Stimulated activated naive CD8-positive, alpha-beta T cell treated with anti-CD3 and anti-CD28 coated beads, Interleukin-15, amount 100 ng/mL, for 72 hours (primary cell): ENCODE data around the gene SEMA4A.

Source experiments
- ATAC-seq: fragments of 150-1000 bp; cut with Tn5 transposase; 2 replicates; pipeline ENCODE4 v1.10.0; 2021; ENCODE audit warnings: mild to moderate bottlenecking, moderate library complexity
- DNase-seq, 2 donors: peaks; one replicate each; pipeline ENCODE4 v3.0.0; 2021 to 2022
- H3K27ac Mint-ChIP-seq, 2 donors: one replicate each; pipeline ENCODE4 v1.8.0; 2022; ENCODE audit warnings: mild to moderate bottlenecking in 2 of 2, mixed read lengths in 2 of 2, moderate library complexity in 2 of 2
- H3K27me3 Mint-ChIP-seq: one replicate; pipeline ENCODE4 v1.8.0; 2022; ENCODE audit warnings: mixed read lengths
- H3K4me1 Mint-ChIP-seq: one replicate; pipeline ENCODE4 v1.8.0; 2022; ENCODE audit warnings: mild to moderate bottlenecking, mixed read lengths
- H3K4me3 Mint-ChIP-seq, 2 donors: one replicate each; pipeline ENCODE4 v1.8.0; 2022; ENCODE audit warnings: mild to moderate bottlenecking in 2 of 2, mixed read lengths in 2 of 2, moderate library complexity in 1 of 2
- H3K9me3 Mint-ChIP-seq, 2 donors: one replicate each; pipeline ENCODE4 v1.8.0; 2022; ENCODE audit warnings: mixed read lengths in 2 of 2

SEMA4A gene

DNA sequence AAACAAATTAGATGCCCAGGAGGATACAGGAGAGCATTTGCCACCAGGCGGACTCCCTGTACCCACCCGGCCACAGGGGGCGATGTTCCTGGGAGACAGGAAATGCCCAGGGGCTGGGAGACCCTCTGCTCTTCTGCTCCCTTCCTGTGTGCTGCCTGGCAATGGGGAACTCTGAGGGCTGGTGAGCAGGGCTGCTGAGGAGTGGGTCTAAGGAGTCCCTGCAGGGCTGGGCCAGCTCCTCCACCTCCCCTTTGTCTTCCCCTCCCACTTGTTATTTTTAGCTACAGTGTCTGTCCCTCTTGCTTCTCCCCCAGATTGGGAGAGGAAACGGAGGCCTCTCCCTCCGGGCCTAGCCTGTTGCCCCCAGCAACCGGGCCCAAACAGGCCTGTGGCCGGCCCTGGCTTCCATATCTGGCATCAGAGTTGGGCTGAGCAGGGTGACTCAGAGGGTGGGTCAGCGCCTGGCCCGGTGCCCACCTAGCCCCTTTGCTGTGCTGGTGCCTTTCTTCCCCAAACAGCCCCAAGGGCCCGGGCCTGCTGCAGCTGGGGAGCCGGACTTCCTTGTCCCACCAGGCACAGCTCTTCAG is 27.2 kb upstream of the SEMA4A start:
- peak overlapping the region; percentile 58 to 69 for H3K4me3 Mint-ChIP-seq
- no peaks in the 10 kb centered on the region for H3K9me3 Mint-ChIP-seq
- peak overlapping the region; percentile 67 to 98 for H3K27ac Mint-ChIP-seq
- DNase-seq (peak; percentile 61 to 77), ATAC-seq (peak; percentile 37)
- H3K4me1 Mint-ChIP-seq, result peaks cover 84% of the 10 kb centered on the region
- peaks cover 34% of the 10 kb centered on the region for H3K27me3 Mint-ChIP-seq

DNA sequence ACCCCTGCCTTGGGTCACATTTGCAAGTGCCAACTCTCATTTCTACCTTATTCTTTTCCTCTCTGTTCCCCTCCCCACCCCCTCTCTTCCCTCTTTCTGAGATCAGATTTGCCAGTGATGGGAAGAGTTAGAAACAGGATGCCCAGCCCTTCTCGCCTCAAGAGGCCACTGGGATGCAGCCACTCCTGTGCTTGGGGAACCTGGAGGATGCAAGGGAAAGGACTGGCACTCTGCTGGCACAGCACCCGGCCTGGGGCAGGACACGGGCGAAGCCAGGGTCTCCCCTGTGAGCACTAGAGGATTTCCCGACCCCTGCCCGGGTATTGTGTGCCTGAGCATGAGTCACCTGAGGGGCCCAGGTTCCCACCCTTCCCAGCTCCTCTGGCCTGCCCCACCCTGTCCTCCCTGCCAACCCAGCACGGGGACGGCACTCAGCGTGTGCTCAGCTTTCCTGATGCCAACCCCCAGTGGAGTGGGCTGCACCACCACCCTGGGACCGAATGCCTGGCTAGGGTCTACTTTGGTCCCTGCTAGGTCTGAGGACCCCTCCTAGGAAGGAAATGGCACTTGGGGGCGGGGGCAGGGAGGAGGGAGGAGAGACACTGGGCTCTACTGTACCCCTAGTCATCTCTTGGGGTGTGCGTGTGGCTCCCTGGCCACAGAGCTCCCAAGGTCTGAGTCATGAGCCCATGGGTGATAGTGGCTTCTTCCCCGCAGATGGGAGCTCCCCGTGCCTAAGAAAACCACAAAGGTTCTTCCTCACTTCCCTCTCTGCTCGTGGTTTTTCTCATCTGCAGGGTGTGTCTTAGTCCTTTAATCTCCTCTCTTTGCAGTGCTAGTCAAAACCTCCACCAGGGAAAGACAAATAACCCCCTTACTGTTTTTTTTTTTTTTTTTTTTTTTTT is 26.5 kb upstream of the SEMA4A start:
- Mint-ChIP-seq H3K27me3 (peaks cover 34% of the 10 kb centered on the region), H3K27ac (peak overlapping the region; percentile 67 to 98), H3K4me3 (peak overlapping the region; percentile 58 to 69), H3K4me1 (peaks cover 84% of the 10 kb centered on the region), H3K9me3 (no peaks in the 10 kb centered on the region)
- ATAC-seq (peak; percentile 88), DNase-seq (peak; percentile 77 to 90)

DNA sequence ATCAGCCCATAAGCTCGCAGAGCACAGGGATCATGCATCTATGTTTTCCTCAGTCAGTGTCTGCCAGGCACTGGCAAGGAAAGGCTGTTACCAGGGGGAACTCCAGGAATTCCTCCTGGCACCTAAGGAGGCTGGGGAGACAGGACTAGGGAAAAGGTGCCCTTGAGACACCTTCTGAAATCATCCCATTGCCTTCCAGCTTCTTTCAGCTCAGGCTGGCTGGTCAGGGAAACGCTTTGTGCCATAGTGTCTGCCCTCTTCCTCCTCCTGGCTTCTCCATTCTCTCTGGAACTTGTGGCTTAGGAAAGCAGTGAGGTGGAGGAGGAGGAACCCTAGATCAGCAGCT is 25.1 kb upstream of the SEMA4A start:
- Mint-ChIP-seq H3K4me3 (peak overlapping the region in 1 of 2 donors; percentile 12), H3K4me1 (peaks cover 72% of the 10 kb centered on the region), H3K9me3 (no peaks in the 10 kb centered on the region), H3K27me3 (peaks cover 21% of the 10 kb centered on the region), H3K27ac (no peak overlapping the region)
- DNase-seq (no peak), ATAC-seq (no peak)

DNA sequence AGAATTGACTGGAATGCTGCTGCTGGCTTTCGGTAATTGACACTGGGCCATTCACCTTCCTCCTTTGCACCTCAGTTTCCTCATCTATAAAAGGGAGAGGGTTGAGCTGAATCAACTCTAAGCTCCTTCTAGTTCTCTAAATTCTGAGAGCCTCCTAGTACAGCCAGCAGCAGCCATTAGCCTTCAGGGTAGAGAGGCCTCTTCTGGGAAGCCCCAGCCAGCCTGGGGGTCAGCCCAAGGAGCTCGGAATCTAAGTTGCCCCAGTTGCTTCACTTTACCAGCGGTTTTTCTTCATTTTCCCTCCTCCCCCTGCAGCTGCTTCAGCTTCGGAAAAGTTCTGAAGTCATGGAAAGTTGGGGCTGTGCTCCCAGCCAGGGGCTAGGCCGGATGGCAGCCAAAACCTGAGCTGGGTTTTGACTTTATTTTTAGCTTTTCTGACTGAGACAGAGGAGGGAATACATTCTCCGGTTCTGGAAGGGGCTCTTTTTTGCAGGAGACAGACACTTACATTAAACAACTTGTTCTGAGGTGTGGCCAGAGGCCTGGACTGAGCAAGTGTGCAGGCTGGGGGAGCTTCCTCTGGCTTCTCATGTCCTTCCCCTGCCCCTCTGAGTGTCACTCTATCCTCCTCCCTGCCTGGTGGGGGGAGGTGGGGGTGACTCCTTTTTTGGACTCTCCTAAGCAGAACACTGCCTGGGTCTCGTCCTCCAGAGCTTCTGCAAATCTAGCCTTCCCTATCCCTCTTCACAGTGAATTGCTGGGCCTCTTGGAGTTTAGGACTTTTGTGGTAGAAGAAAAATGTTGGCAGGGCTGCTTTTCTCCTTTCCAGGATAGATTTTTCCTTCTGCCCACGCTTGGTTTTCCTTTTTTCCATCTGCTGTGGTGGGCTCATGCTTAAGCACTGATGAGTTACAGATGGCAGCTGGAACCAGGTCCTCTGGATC is 24.5 kb upstream of the SEMA4A start:
- ATAC-seq (no peak), DNase-seq (no peak)
- H3K27ac Mint-ChIP-seq, result no peak overlapping the region
- no peaks in the 10 kb centered on the region for H3K9me3 Mint-ChIP-seq
- peaks cover 66% of the 10 kb centered on the region for H3K4me1 Mint-ChIP-seq
- peak overlapping the region in 1 of 2 donors; percentile 12 for H3K4me3 Mint-ChIP-seq
- H3K27me3 Mint-ChIP-seq, result peaks cover 18% of the 10 kb centered on the region

DNA sequence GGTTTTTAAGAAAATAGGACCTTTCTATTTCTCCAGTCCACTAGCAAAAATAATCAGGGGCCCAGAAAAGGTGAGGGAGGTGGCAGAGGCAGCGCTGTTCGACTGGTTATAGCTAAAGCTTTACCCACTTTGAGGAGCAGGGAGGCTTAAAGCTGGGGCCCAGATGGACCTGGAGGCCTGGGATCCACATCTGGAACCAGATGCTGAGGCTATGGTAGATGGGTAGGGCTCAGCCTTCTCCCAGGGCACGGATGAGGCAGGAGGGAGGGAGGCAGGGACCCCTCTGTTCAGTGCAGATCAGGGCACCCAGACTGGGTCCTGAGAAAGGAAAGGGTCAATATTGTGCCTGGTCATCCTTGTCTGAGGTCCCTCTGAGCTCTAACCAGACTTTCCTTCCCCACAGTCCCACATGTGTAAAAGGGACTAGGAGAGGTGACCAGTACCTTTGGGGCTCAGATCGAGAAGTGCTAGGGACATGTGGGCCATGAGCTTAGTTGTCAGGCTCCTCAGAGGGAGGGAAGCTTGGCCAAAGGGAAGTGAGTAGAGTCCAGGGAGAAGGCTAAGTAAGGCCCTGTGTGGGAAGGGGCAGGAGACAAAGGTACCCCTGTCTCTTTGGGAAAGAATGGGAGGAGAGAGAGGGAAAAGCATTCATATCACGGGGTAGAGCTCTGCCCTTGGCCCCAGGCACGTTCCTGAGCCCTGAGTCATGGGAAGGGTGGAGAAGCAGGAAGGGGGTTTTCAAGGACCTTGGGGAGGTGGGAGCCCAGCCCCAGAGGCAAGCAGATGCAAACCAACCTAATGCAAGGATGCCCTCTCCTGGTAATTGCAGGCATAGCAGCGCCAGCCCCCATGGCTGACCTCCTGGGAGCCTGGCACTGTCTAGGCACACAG is 23.5 kb upstream of the SEMA4A start:
- peaks cover 56% of the 10 kb centered on the region for H3K4me1 Mint-ChIP-seq
- ATAC-seq (peak; percentile 32), DNase-seq (peak; percentile 74 to 79)
- no peak overlapping the region for H3K4me3 Mint-ChIP-seq
- H3K9me3 Mint-ChIP-seq, result no peaks in the 10 kb centered on the region
- peaks cover 25% of the 10 kb centered on the region for H3K27me3 Mint-ChIP-seq
- H3K27ac Mint-ChIP-seq, result peak overlapping the region in 1 of 2 donors; percentile 30

DNA sequence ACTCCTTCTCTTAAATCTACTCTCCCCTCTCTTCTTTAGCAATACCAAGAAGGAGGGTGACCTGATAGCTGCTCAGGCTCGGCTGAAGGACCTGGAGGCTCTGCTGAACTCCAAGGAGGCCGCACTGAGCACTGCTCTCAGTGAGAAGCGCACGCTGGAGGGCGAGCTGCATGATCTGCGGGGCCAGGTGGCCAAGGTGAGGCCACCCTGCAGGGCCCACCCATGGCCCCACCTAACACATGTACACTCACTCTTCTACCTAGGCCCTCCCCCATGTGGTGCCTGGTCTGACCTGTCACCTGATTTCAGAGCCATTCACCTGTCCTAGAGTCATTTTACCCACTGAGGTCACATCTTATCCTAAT is 22.8 kb upstream of the SEMA4A start:
- Mint-ChIP-seq H3K27me3 (peaks cover 25% of the 10 kb centered on the region), H3K4me3 (no peak overlapping the region), H3K9me3 (no peaks in the 10 kb centered on the region), H3K4me1 (peaks cover 49% of the 10 kb centered on the region), H3K27ac (no peak overlapping the region)
- ATAC-seq (no peak), DNase-seq (no peak)

DNA sequence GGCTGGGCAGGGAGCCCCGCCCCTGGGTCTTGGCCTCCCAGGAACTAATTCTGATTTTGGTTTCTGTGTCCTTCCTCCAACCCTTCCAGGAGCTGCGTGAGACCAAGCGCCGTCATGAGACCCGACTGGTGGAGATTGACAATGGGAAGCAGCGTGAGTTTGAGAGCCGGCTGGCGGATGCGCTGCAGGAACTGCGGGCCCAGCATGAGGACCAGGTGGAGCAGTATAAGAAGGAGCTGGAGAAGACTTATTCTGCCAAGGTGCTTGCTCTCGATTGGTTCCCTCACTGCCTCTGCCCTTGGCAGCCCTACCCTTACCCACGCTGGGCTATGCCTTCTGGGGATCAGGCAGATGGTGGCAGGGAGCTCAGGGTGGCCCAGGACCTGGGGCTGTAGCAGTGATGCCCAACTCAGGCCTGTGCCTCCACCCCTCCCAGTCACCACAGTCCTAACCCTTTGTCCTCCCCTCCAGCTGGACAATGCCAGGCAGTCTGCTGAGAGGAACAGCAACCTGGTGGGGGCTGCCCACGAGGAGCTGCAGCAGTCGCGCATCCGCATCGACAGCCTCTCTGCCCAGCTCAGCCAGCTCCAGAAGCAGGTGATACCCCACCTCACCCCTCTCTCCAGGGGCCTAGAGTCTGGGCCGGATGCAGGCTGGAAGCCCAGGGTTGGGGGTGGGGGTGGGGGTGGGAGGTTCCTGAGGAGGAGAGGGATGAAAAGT is 18.5 kb upstream of the SEMA4A start:
- no peak for DNase-seq
- no peak overlapping the region for H3K4me3 Mint-ChIP-seq
- peaks cover 9% of the 10 kb centered on the region for H3K27me3 Mint-ChIP-seq
- no peaks in the 10 kb centered on the region for H3K9me3 Mint-ChIP-seq
- no peak for ATAC-seq
- no peak overlapping the region for H3K27ac Mint-ChIP-seq
- peaks cover 6% of the 10 kb centered on the region for H3K4me1 Mint-ChIP-seq

DNA sequence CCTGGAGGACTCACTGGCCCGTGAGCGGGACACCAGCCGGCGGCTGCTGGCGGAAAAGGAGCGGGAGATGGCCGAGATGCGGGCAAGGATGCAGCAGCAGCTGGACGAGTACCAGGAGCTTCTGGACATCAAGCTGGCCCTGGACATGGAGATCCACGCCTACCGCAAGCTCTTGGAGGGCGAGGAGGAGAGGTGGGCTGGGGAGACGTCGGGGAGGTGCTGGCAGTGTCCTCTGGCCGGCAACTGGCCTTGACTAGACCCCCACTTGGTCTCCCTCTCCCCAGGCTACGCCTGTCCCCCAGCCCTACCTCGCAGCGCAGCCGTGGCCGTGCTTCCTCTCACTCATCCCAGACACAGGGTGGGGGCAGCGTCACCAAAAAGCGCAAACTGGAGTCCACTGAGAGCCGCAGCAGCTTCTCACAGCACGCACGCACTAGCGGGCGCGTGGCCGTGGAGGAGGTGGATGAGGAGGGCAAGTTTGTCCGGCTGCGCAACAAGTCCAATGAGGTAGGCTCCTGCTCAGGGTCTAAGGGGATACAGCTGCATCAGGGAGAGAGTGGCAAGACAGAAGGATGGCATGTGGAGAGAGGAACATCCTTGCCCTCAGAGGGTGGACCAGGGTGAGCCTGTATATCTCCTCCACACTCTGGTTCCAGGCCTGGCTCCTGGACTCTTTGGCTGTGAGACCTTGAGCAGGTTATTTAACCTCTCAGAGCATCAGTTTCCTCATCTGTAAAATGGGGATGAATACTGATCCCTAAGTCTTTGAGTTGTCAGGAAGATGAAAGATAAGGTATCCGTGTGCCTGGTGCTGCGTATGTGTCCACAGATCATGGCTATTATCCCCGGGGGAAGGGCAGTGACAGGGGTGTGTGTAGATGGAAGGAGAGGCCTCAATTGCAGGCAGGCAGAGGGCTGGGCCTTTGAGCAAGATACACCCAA is 17.2 kb upstream of the SEMA4A start:
- no peaks in the 10 kb centered on the region for H3K9me3 Mint-ChIP-seq
- ATAC-seq, result no peak
- no peak for DNase-seq
- peaks cover 8% of the 10 kb centered on the region for H3K27me3 Mint-ChIP-seq
- no peak overlapping the region for H3K27ac Mint-ChIP-seq
- H3K4me1 Mint-ChIP-seq, result no peaks in the 10 kb centered on the region
- H3K4me3 Mint-ChIP-seq, result no peak overlapping the region

DNA sequence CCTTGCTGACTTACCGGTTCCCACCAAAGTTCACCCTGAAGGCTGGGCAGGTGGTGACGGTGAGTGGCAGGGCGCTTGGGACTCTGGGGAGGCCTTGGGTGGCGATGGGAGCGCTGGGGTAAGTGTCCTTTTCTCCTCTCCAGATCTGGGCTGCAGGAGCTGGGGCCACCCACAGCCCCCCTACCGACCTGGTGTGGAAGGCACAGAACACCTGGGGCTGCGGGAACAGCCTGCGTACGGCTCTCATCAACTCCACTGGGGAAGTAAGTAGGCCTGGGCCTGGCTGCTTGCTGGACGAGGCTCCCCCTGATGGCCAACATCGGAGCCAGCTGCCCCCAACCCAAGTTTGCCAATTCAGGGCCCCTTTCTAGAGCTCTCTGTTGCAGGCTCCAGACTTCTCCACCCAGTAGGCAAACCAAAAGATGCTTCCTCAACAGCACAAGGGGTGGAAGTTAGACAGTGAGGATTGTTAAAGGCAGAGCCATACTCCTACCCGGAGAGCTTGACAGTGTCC is 16.4 kb upstream of the SEMA4A start:
- peaks cover 8% of the 10 kb centered on the region for H3K27me3 Mint-ChIP-seq
- no peak for DNase-seq
- no peaks in the 10 kb centered on the region for H3K9me3 Mint-ChIP-seq
- no peaks in the 10 kb centered on the region for H3K4me1 Mint-ChIP-seq
- H3K27ac Mint-ChIP-seq, result peak overlapping the region in 1 of 2 donors; percentile 59
- ATAC-seq, result no peak
- H3K4me3 Mint-ChIP-seq, result no peak overlapping the region

DNA sequence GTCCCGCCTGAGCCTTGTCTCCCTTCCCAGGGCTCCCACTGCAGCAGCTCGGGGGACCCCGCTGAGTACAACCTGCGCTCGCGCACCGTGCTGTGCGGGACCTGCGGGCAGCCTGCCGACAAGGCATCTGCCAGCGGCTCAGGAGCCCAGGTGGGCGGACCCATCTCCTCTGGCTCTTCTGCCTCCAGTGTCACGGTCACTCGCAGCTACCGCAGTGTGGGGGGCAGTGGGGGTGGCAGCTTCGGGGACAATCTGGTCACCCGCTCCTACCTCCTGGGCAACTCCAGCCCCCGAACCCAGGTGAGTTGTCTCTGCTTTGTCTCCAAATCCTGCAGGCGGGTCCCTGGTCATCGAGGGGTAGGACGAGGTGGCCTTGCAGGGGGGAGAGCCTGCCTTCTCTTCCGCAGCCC is 14.9 kb upstream of the SEMA4A start:
- Mint-ChIP-seq H3K27ac (no peak overlapping the region), H3K27me3 (peaks cover 8% of the 10 kb centered on the region), H3K4me1 (no peaks in the 10 kb centered on the region), H3K4me3 (no peak overlapping the region), H3K9me3 (no peaks in the 10 kb centered on the region)
- ATAC-seq, result no peak
- DNase-seq, result no peak

DNA sequence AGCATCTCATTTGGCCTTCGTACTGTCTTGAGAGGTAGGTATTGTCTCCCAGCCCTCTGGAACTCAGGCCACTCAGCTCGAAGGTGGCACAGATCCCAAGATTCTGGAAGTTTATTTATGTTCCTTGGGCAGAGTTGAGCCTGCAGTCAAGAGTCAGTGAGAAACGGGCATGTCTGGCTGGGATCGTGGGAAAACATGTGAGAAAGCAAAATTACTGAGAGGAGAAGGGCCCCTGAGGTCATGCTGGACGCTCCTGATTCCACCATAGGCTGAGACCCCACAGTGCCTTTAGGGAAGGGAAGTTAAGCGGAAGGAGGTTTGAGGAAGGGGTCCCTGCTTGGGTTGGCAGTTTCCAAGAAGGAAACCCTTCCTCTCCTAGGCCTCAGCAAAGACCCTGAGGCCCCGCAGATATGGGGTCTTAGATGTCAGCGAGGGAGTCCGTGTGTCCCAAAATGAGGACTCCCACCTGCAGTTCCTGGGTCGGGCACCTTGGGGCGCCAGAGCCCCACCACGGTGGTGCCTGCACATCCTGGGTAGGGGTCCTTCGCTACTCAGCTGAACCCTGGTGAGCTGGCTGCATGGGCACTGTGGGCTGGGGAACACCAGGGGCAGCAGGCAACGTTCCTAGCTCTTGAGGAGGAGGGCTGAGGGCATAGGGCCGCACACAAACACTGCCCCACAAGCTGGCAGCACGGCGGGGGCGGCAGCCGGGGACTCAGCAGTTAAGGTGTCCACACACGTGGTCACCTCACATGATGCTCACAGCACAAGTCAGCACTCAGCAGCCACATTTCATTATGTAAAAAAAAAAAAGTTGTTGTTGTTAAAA is 12.3 kb upstream of the SEMA4A start:
- H3K4me3 Mint-ChIP-seq, result no peak overlapping the region

DNA sequence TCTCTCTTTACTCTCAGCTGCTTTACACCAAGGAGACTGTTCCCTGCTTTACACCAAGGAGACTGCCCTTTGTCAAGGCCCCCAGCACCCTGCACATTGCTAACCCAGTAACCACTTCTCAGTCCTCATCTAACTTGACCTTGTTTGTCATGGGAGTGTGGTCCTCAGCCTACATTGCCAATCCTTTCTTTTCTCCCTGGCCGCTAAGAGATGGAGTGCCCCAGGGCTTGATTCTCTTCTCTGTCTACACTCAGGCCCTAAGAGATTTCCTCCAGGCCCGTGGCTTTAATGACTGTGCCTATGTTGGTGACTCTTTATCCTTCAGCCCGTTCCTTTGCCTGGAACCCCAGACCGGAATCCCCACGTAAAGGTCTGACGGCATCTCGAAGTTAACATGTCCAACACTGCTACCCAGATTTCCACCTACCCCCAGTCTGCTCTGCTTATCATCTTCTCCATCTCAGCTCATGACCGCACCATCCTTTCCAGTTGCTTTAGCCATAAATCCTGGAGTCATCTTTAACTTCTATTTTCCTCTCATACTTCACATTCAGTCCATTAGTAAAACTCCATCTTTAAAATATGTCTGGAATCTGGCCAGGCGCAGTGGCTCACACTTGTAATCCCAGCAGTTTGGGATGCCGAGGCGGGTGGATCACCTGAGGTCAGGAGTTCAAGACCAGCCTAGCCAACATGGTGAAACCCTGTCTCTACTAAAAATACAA is 9.5 kb upstream of the SEMA4A start:
- no peaks in the 10 kb centered on the region for H3K27me3 Mint-ChIP-seq
- H3K27ac Mint-ChIP-seq, result no peak overlapping the region
- no peak for ATAC-seq
- DNase-seq, result no peak
- peaks cover 36% of the 10 kb centered on the region for H3K4me1 Mint-ChIP-seq
- no peak overlapping the region for H3K4me3 Mint-ChIP-seq
- H3K9me3 Mint-ChIP-seq, result no peaks in the 10 kb centered on the region

More for the DNA sequence above, 12.3 kb upstream of the SEMA4A start:
- DNase-seq (peak; percentile 48 to 55), ATAC-seq (peak; percentile 50)
- Mint-ChIP-seq H3K27ac (no peak overlapping the region), H3K27me3 (no peaks in the 10 kb centered on the region), H3K9me3 (no peaks in the 10 kb centered on the region), H3K4me1 (peaks cover 8% of the 10 kb centered on the region)
